ENCODE measurements around the gene CHST1. TPM values are rescaled to one million over a fixed set of nuclear protein-coding genes. Genes with fewer than 3 reads are reported as not detected.

The CHST1 gene
- total RNA-seq, 1 experiment from 2014 or later: not detected

DNA sequence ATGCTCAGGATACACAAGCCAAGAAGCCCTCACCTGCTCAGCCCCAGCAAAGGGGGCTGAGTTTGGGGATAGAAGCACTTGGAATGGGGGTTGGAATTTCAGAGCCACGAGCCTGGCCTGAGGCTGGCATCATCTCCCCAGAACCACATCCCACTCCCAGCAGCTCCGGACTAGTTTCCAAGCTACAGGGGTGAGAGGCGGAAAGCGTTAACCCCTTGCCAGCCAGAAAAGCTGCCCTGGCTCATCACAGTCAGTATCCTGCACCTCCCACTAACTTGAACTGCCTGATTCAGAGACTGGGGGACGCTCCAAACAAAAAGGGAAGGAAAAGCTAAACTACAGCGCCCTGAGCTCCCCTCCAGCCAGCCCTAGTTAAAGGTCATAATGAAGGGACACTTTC is 19.0 kb upstream of the CHST1 start:
- H3K27me3 Mint-ChIP-seq (ENCODE audit: insufficient read depth, unreplicated experiment): peaks cover 16% of the 10 kb centered on the region
- H3K4me3 ChIP-seq (ENCODE audit: low read depth, low read length): no peak overlapping the region
- CTCF ChIA-PET: interaction anchor here (1.9 kb wide), 1 partner anchor 87 kb away, joined by 5 read pairs; no protein-coding TSS in a partner anchor
- H3K27ac Mint-ChIP-seq (ENCODE audit: unreplicated experiment): no peak overlapping the region
- BruUV-seq (replicated peaks): no TSS peak
- POLR2A ChIA-PET: interaction anchor here (0.6 kb wide), 1 partner anchor 95 kb away, joined by 4 read pairs; no protein-coding TSS in a partner anchor
- H3K36me3 Mint-ChIP-seq (ENCODE audit: insufficient read depth, unreplicated experiment): no peaks in the 10 kb centered on the region
- no peaks in the 10 kb centered on the region for H3K9me3 ChIP-seq
- intact Hi-C loops (cut with micrococcal nuclease; ENCODE audit: unreplicated experiment): no loop called here
- H3K4me1 ChIP-seq: no peaks in the 10 kb centered on the region
- no peaks in the 10 kb centered on the region for H3K4me1 Mint-ChIP-seq (ENCODE audit: low read depth, unreplicated experiment)
- DNase-seq: no peak
- H3K4me3 Mint-ChIP-seq (ENCODE audit: unreplicated experiment): no peak overlapping the region
- H3K36me3 ChIP-seq (ENCODE audit: control insufficient read depth, insufficient read depth, low read length): no peaks in the 10 kb centered on the region
- TF ChIP-seq CTCF (IDR thresholded peaks at IDR 0.05; ENCODE audit: insufficient read depth in 1 of 2, low read depth in 1 of 2, low read length in 1 of 2, severe bottlenecking in 1 of 2, unreplicated experiment in 1 of 2): no peak
- peaks cover 7% of the 10 kb centered on the region for H3K27me3 ChIP-seq (replicated peaks; ENCODE audit: control insufficient read depth, insufficient read depth, low read length)
- no peaks in the 10 kb centered on the region for H3K9me3 Mint-ChIP-seq (ENCODE audit: unreplicated experiment)

DNA sequence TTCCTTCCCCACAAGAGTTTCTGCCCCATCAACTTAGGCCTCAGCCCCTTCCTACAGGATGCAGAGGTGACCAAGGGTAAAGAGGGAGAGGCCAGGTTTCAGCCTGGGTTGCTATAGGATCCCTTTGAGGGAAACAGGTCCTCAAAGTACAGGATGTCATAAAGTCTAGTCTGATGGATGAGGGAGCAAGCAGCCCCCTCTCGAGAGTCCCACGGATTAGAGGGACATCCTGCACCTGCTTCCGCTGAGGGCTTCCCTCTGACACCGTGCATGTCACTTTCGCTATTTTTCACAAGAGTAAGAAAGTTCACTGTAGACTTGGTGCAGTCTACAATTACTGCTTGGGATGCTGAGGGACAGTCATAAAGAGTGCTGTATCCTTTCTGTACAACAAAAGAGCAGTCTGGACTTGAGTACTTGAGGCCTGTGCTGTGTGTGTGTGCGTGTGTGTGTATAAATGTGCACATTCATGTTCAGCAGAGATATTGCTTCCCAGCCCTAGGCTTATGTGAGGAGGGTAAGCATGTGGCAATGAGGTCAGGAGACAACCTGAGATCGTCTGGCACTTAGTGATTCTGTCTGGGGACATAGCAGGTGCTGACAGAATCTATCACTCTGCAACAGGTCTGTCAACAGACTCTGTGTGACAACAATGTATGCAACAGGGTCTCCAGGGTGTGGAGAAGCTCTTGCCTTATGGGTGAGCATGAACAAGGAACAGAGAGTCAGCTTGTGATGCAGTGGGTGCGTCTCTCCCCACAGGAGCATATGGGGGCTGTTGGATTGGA is 18.0 kb upstream of the CHST1 start:
- Mint-ChIP-seq H3K4me1 (ENCODE audit: low read depth, unreplicated experiment) (no peaks in the 10 kb centered on the region), H3K4me3 (ENCODE audit: unreplicated experiment) (no peak overlapping the region), H3K9me3 (ENCODE audit: unreplicated experiment) (no peaks in the 10 kb centered on the region), H3K27ac (ENCODE audit: unreplicated experiment) (no peak overlapping the region), H3K36me3 (ENCODE audit: insufficient read depth, unreplicated experiment) (no peaks in the 10 kb centered on the region), H3K27me3 (ENCODE audit: insufficient read depth, unreplicated experiment) (peaks cover 16% of the 10 kb centered on the region)
- intact Hi-C loops (cut with micrococcal nuclease; ENCODE audit: unreplicated experiment): loop anchor here (1.0 kb wide), 1 partner anchor 21 kb away; no protein-coding TSS in a partner anchor
- no peak for DNase-seq
- Histone ChIP-seq H3K9me3 (no peaks in the 10 kb centered on the region), H3K27me3 (replicated peaks; ENCODE audit: control insufficient read depth, insufficient read depth, low read length) (peaks cover 7% of the 10 kb centered on the region), H3K36me3 (ENCODE audit: control insufficient read depth, insufficient read depth, low read length) (no peaks in the 10 kb centered on the region), H3K4me3 (ENCODE audit: low read depth, low read length) (no peak overlapping the region), H3K4me1 (no peaks in the 10 kb centered on the region)
- no peak for TF ChIP-seq CTCF (IDR thresholded peaks at IDR 0.05; ENCODE audit: insufficient read depth in 1 of 2, low read depth in 1 of 2, low read length in 1 of 2, severe bottlenecking in 1 of 2, unreplicated experiment in 1 of 2)
- POLR2A ChIA-PET: no interaction called here
- CTCF ChIA-PET: interaction anchor here (0.5 kb wide), 1 partner anchor 49 kb away, joined by 3 read pairs; no protein-coding TSS in a partner anchor
- no TSS peak for BruUV-seq (replicated peaks)

GRCh38 chr11:45679806-45680205 is 14.4 kb upstream of the CHST1 start:
- ChIA-PET CTCF (no interaction called here), POLR2A (no interaction called here)
- H3K4me1 Mint-ChIP-seq (ENCODE audit: low read depth, unreplicated experiment): no peaks in the 10 kb centered on the region
- H3K27ac Mint-ChIP-seq (ENCODE audit: unreplicated experiment): no peak overlapping the region
- no TSS peak for BruUV-seq (replicated peaks)
- no peaks in the 10 kb centered on the region for H3K9me3 ChIP-seq
- no peaks in the 10 kb centered on the region for H3K36me3 ChIP-seq (ENCODE audit: control insufficient read depth, insufficient read depth, low read length)
- no peak overlapping the region for H3K4me3 Mint-ChIP-seq (ENCODE audit: unreplicated experiment)
- DNase-seq: no peak
- H3K4me1 ChIP-seq: no peaks in the 10 kb centered on the region
- H3K27me3 Mint-ChIP-seq (ENCODE audit: insufficient read depth, unreplicated experiment): peaks cover 8% of the 10 kb centered on the region
- H3K27me3 ChIP-seq (replicated peaks; ENCODE audit: control insufficient read depth, insufficient read depth, low read length): peaks cover 2% of the 10 kb centered on the region
- no peaks in the 10 kb centered on the region for H3K36me3 Mint-ChIP-seq (ENCODE audit: insufficient read depth, unreplicated experiment)
- H3K4me3 ChIP-seq (ENCODE audit: low read depth, low read length): no peak overlapping the region
- no peaks in the 10 kb centered on the region for H3K9me3 Mint-ChIP-seq (ENCODE audit: unreplicated experiment)
- no peak for TF ChIP-seq CTCF (IDR thresholded peaks at IDR 0.05; ENCODE audit: insufficient read depth in 1 of 2, low read depth in 1 of 2, low read length in 1 of 2, severe bottlenecking in 1 of 2, unreplicated experiment in 1 of 2)
- intact Hi-C loops (cut with micrococcal nuclease; ENCODE audit: unreplicated experiment): no loop called here

All from Caco-2 (cell line).